Osteocyte (in vitro differentiated cells): ENCODE results near the gene SFT2D2. TPM values are rescaled to one million over a fixed set of nuclear protein-coding genes. Genes with fewer than 3 reads are reported as not detected.

ENCODE experiments used
- DNase-seq: peaks from one replicate; pipeline ENCODE4 v3.0.0; 2021; ENCODE audit warnings: mixed read lengths; ENCODE audit not compliant: unreplicated experiment; ENCODE audit errors: extremely low spot score
- H3K27ac Mint-ChIP-seq: one replicate; pipeline ENCODE4 v1.8.0; 2021; ENCODE audit warnings: mild to moderate bottlenecking, mixed read lengths; ENCODE audit not compliant: unreplicated experiment
- H3K27me3 Mint-ChIP-seq: one replicate; pipeline ENCODE4 v1.8.0; 2021; ENCODE audit warnings: mixed read lengths; ENCODE audit not compliant: unreplicated experiment
- H3K36me3 Mint-ChIP-seq: one replicate; pipeline ENCODE4 v1.8.0; 2021; ENCODE audit warnings: mixed read lengths; ENCODE audit not compliant: unreplicated experiment
- H3K4me1 Mint-ChIP-seq: one replicate; pipeline ENCODE4 v1.8.0; 2021; ENCODE audit warnings: mixed read lengths; ENCODE audit not compliant: unreplicated experiment
- H3K4me3 Mint-ChIP-seq: one replicate; pipeline ENCODE4 v1.8.0; 2021; ENCODE audit warnings: mild to moderate bottlenecking, moderate library complexity, mixed read lengths; ENCODE audit not compliant: unreplicated experiment
- H3K9me3 Mint-ChIP-seq: one replicate; pipeline ENCODE4 v1.8.0; 2021; ENCODE audit warnings: mixed read lengths; ENCODE audit not compliant: unreplicated experiment
- total RNA-seq: library from RNA; stranded (reverse); gene quantifications from 2 replicates; pipeline ENCODE4 v1.2.1, GENCODE V29; 2021
- TF ChIP-seq, protein P1 (sequence below): fragments of 200-600 bp; sonication (generic); IDR thresholded peaks from 2 replicates; pipeline ENCODE4 v1.5.0; 2021; ENCODE audit warnings: antibody characterized with exemption, mild to moderate bottlenecking, moderate library complexity

The SFT2D2 gene
- total RNA-seq, 1 donor from 2014 or later = 93.0 TPM

DNA sequence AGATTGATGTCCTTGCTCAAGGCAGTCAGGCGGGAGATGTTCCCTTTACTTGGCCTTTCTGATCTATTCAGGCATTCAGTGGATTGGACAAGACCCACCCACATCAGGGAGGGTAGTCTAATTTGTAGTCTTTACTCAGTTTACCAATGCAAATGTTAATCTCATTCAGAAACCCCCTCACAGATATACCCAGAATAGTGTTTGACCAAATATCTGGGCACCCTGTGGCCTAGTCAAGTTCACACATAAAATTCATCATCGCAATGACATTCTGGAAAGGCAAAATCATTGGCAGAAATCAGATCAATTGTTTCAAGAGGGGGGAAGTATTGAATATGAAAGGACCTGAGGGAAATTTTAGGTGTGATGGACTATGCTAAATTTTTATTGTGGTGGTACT is 12.5 kb upstream of the SFT2D2 start:
- H3K4me1 Mint-ChIP-seq = no peaks in the 10 kb centered on the region
- TF ChIP-seq, protein P1, sequence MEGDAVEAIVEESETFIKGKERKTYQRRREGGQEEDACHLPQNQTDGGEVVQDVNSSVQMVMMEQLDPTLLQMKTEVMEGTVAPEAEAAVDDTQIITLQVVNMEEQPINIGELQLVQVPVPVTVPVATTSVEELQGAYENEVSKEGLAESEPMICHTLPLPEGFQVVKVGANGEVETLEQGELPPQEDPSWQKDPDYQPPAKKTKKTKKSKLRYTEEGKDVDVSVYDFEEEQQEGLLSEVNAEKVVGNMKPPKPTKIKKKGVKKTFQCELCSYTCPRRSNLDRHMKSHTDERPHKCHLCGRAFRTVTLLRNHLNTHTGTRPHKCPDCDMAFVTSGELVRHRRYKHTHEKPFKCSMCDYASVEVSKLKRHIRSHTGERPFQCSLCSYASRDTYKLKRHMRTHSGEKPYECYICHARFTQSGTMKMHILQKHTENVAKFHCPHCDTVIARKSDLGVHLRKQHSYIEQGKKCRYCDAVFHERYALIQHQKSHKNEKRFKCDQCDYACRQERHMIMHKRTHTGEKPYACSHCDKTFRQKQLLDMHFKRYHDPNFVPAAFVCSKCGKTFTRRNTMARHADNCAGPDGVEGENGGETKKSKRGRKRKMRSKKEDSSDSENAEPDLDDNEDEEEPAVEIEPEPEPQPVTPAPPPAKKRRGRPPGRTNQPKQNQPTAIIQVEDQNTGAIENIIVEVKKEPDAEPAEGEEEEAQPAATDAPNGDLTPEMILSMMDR = no peak
- H3K27me3 Mint-ChIP-seq = no peaks in the 10 kb centered on the region
- peaks cover 5% of the 10 kb centered on the region for H3K36me3 Mint-ChIP-seq
- H3K27ac Mint-ChIP-seq = no peak overlapping the region
- no peak for DNase-seq
- H3K4me3 Mint-ChIP-seq = no peak overlapping the region
- H3K9me3 Mint-ChIP-seq = peaks cover 18% of the 10 kb centered on the region

DNA sequence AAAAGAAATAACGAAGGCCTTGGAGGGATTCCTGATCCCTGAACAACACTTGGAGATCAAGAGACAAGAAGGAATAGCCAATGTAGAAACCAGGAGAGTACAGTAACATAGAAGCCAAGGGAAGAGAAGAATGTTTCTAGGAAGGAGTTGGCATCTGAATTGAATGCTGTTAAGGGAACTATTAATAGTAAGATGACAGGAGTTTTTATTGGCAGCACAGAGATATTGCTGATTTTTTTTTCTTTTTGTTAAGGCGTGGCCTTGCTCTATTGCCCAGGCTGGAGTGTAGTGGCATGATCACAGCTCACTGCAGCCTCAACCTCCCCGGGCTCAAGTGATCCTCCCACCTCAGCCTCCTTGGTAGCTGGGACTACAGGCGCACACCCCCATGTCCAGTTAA is 9.6 kb upstream of the SFT2D2 start:
- TF ChIP-seq, protein P1 = no peak
- DNase-seq = no peak
- no peaks in the 10 kb centered on the region for H3K27me3 Mint-ChIP-seq
- H3K9me3 Mint-ChIP-seq = peaks cover 17% of the 10 kb centered on the region
- no peak overlapping the region for H3K27ac Mint-ChIP-seq
- H3K36me3 Mint-ChIP-seq = peaks cover 5% of the 10 kb centered on the region
- H3K4me1 Mint-ChIP-seq = no peaks in the 10 kb centered on the region
- no peak overlapping the region for H3K4me3 Mint-ChIP-seq

DNA sequence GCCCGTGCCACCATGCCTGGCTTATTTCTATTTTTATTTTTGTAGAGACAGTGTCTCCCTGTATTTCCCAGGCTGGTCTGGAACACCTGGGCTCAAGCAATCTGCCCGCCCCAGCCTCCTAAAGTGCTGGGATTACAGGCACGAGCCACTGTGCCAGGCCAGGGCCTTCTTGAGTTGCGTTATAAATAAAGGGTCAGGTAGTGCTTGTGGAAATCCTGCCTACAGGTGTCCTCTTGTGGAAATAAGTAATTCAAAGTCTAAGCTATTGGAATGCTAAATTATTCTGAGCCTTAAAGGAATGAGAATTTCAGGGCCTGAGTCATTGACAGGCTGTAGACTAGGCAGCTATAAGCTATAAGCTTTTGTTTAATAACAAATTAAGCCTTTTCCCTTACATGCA is 8.1 kb upstream of the SFT2D2 start:
- H3K4me3 Mint-ChIP-seq = no peak overlapping the region
- H3K27me3 Mint-ChIP-seq = no peaks in the 10 kb centered on the region
- H3K9me3 Mint-ChIP-seq = peaks cover 8% of the 10 kb centered on the region
- TF ChIP-seq, protein P1 = no peak
- no peaks in the 10 kb centered on the region for H3K36me3 Mint-ChIP-seq
- no peaks in the 10 kb centered on the region for H3K4me1 Mint-ChIP-seq
- H3K27ac Mint-ChIP-seq = no peak overlapping the region
- no peak for DNase-seq

DNA sequence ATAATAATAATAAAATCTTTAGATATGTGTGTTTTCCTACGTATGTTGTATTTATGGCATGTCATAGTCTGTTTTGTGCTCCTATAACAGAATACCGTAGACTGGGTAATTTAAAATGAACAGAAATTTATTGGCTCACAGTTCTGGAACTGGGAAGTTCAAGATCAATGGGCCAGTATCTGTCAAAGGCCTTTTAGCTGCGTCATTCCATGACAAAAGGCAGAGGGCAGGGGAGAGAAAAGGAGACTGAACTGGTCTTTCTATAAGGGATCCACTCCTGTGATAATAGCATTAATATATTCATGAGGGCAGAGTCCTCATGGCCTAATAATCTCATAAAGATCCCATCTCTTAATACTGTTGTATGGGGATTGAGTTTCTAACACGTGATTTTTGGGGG is 7.1 kb upstream of the SFT2D2 start:
- no peak for DNase-seq
- H3K4me1 Mint-ChIP-seq = no peaks in the 10 kb centered on the region
- no peak overlapping the region for H3K27ac Mint-ChIP-seq
- no peak overlapping the region for H3K4me3 Mint-ChIP-seq
- TF ChIP-seq, protein P1 = no peak
- H3K36me3 Mint-ChIP-seq = no peaks in the 10 kb centered on the region
- H3K27me3 Mint-ChIP-seq = no peaks in the 10 kb centered on the region
- peaks cover 4% of the 10 kb centered on the region for H3K9me3 Mint-ChIP-seq

DNA sequence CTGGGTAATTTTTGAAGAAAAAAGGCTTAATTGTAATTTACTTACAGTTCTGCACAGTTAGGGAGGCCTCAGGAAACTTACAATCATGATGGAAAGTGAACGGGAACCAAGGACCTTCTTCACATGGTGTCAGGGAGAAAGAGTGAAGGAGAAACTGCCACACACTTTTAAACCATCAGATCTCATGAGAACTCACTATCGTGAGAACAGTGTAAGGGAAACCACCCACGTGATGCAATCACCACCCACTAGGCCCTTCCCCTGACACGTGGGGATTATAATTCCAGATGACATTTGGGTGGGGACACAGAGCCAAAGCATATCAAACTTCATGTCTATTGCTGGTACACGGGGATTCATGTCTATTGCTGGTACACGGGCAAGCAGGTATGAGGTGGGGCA is 5.3 kb upstream of the SFT2D2 start:
- H3K4me3 Mint-ChIP-seq = no peak overlapping the region
- no peaks in the 10 kb centered on the region for H3K36me3 Mint-ChIP-seq
- no peak for DNase-seq
- no peak overlapping the region for H3K27ac Mint-ChIP-seq
- H3K4me1 Mint-ChIP-seq = peaks cover 5% of the 10 kb centered on the region
- no peaks in the 10 kb centered on the region for H3K27me3 Mint-ChIP-seq
- H3K9me3 Mint-ChIP-seq = peaks cover 4% of the 10 kb centered on the region
- TF ChIP-seq, protein P1 = no peak
